Myocyte (in vitro differentiated cells): ENCODE results near the gene PREPL. TPM values are rescaled to one million over a fixed set of nuclear protein-coding genes. Genes with fewer than 3 reads are reported as not detected.

Source experiments
- DNase-seq: peaks from one replicate; pipeline ENCODE4 v3.0.0-alpha.2; 2012; ENCODE audit warnings: low read depth
- total RNA-seq: library from RNA; depleted of rRNA; stranded (reverse); fragments of >200 nt; gene quantifications from 2 replicates; pipeline ENCODE4 v1.2.3, GENCODE V29; 2014

Gene PREPL
- total RNA-seq, 1 donor from 2014 or later, result 369 TPM

DNA sequence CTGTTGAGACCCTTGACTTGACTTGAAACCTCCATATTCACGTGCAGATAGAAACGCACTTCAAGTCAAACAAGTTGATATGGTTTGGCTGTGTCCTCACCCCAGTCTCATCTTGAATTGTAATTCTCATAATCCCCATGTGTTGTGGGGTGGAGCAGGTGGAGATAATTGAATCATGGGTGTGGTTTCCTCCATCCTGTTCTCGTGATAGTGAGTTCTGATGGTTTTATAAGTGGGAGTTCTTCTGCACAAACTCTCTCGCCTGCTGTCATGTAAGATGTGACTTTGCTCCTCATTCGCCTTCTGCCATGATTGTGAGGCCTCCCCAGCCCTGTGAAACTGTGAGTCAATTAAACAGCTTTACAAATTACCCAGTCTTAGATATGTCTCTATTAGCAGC is 64.6 kb downstream of the PREPL start:
- peak; percentile 35 for DNase-seq

DNA sequence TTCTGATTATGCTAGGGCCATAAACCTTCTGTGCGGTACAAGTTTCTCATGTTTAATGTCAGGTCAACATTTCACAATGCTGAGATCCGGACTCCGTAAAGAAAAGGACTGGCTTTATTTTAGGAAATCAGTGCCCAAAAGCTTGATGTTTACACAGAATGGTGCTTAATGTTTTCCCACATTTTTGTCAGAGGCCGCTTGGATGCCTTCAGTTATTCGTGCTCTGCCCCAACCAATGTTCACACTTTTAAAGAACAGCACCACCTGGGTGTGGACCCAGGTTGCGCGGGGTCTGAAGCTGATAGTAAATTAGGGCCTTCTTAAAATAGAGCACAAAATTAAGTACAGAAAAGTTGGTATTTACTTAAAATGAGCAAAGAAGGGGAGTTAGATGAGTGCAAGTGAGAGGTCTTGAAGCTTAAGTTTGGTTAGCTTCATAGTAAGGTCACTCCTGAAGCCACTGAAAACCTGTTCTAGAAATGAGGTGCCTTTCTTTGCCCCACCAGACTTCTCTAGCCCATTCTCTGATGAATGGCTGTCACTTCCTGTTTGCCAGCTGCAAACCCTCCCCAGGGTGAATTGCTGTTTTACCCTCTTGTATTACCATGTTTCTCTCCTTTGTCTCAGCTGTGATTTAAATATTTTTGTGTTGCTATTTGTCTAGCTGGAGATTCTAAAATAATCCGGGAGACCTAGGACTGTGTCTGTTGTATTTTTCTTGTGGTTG is 65.5 kb downstream of the PREPL start:
- DNase-seq, result no peak

DNA sequence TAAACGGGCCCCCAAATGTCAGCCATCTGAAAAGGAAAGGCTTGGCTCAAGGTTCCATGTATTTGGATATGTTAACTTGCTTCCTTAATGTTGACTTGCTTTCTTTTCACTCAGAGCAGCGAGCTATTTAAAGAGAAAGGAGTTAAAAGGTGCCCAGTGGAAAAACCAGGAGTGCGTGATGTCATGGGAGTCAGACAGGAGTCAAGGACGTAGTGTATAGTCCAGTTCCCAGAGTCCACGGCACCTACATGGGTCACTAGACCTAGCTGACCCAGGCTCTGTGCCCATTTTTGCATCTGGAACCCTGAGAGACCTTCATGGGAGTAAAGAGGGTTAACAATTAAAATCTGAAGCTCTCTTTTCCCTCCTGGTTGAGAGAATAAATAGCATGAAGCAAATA is 66.2 kb downstream of the PREPL start:
- DNase-seq, result no peak

DNA sequence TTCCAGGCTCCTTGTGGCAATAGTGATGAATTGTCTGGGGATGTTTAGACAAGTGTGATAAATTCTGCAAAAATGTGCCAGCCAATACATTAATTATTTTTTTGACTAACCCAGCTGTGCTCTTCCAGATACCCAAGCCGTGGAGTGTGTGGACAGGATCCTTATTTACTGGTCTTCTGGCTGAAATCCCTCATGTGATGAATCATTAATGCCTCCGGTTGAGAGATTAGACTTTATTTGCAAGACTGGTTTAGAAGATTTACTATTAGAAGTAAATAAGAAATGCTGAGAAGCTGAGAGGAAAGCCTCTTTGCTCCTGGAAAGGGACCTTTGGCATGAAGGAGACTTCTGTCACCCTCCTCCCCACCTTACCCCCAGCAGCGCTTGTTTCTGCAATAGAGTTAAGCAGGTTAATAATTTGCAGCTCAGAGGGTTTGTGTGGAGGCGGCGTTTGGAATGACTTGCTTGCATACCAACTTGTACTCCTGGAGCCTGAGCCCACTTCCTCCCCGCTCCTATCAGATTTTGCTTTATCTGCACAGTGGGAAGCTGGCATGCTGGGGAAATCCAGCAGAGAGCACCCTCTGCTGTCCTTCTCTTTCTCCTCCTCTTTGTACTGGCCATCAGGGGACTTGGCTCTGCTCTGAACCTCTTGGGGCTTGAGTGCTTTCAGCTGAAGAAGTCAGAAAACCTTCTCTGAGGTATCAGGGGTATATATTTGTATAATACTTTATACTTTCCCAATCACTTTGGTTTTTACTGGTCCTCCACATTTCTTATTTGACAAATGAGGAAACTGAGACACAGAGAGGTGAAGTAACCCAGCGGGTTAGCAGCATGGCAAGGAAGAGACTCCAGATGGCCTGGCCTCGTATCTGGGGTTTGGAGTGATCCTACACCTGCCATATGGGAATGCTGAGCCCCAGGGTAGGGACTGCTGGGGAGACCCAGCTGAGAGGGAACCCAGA is 69.7 kb downstream of the PREPL start:
- DNase-seq, result peak; percentile 80

DNA sequence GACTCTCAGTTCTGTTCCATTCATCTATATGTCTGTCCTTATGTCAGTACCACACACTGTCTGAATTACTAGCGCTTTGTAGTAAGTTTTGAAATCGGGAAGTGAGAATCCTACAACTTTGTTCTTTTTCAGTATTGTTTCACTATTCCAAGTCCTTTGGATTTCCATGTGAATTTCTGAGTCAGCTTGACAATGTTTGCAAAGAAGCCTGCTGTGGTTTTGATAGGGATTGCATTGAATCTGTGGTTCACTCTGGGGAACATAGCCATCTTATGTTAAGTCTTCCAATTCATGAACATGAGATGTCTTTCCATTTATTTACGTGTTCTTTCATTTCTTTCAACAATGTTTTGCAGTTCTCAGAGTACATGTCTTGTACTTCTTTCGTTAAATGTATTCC is 71.0 kb downstream of the PREPL start:
- peak; percentile 52 for DNase-seq

DNA sequence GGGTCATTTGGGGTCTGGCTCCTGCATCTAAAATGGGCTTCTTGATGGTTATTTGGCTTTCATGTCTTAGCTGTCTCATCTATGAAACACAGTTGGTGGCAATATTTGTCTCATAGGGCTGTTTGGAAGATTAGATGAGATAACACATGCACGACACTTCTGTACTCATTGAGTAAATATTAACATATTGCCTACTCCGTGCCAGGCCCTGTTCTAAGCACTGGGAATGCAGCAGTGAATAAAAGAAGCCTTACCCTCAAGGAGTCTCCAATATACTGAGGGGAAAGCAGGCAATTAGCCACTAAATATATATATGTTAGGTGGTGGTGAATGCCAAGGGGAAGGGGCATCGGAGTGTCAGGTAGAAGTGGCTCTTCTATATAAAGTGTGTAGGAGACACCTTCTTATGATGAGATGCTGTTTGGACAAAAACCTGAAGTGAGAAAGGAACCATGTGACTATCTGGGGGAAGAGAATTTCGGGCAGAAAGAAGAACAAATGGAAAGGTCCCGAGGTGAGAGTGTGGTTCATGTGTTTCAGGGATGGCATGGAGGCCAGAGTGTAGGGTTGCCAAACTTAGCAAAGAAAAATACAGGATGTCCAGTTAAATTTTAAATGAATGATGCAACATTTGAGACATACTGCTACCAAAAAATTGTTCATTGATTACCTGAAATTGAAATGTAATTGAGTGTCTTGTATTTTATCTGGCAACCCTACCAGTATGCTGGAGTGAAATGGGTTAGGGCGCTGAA is 74.2 kb downstream of the PREPL start:
- DNase-seq, result no peak

DNA sequence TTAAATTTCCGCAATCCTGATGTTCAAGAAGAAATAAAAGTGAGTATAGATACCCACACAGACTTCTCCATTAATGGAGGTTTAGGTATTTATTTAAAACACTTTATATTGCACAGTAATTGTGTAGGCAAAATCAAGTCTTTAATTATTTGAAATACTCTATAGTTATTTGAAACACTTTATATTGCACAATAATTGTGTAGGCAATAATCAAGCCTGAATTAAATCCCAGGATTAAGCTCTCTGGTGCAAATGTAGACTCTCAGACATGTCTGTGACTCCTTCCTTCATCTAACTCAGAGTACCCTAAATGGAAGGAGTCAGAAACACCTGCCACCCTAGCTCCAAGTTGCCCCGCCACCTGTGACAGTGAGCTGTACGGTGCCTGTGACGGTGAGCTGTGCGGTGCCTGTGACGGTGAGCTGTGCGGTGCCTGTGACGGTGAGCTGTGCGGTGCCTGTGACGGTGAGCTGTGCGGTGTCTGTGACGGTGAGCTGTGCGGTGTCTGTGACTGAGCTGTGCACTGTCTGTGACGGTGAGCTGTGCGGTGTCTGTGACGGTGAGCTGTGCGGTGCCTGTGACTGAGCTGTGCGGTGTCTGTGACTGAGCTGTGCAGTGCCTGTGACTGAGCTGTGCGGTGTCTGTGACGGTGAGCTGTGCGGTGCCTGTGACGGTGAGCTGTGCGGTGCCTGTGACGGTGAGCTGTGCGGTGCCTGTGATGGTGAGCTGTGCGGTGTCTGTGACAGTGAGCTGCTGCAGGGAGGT is 75.0 kb downstream of the PREPL start:
- DNase-seq, result no peak

DNA sequence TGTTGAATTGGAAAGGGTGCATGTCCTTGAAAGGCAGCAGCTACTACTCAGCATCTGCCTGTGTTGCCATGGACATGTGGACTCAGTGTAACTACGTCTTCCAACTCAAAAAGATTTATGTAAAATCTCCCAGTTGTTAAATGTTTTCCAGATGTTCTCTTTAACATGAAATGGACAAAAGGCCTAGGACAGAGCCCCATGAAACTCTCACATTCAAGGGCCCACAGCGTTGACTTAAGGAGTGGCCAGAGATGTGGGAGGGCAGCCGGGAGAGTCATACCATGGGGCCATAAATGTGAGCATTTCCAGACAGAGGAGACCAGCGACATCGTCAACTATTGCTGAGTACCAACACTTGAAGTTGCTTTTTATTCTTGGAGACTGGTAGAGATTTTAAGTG is 76.1 kb downstream of the PREPL start:
- no peak for DNase-seq

DNA sequence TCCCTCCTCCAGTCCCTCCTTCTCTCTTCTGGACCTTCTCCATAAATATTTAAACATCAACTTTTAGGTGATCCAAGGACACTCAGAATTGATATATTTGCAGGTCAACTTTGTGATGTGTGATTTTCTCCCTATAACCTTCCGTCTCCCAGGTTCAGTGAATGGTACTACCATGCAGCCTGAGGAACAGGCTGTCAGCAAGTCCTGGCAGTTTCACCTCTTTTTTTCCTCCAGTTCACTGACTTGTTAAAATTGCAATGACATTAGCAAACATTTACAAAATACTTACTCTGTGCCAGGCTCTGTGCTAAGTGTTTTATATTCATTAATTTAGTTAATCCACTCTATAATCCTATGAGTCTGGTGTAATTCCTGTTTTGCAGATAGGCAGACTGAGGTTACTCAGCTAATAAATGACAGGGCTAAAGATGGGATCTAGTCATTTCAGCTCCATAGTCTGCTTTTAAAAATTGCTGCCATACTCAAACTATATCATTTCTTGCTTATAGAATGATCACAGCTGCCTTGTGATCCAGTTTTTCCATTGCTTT is 78.1 kb downstream of the PREPL start:
- no peak for DNase-seq

DNA sequence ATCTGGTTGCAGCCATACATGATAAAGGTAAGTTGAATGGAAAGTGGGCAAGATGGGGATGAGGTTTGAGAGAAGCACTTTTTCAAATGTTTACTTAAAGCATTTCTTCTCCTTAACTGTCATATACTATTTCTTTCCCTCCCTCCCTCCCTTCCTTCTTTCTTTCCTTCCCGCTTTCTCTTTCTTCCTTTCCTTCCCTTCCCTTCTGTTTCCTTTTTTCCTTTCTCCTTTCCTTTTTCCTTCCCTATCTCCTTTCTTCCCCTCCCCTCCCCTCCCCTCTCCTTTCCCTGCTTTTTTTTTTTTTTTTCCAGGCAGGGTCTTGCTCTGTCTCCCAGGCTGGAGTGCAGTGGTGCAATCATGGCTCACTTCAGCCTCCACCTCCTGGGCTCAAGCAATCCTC is 80.4 kb downstream of the PREPL start:
- no peak for DNase-seq

DNA sequence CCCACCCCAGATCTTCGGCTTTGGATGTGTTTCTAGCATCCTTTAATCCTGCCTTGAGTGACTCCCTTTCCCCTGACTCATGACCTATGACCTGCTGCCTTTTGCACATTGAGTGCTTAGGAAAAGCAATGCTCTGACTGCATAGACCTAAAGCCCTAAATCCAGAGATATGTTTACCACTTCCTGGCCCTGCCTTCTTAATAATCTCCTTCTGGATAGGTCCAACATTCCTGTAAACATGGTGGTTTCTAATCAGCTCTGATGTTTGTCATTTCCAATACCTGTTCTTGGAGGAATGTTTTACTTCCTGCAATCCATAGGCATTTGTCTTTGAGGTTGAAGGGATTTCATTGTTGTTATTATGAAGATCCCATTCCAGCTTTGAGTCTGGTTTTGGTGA is 83.8 kb downstream of the PREPL start:
- DNase-seq, result no peak

DNA sequence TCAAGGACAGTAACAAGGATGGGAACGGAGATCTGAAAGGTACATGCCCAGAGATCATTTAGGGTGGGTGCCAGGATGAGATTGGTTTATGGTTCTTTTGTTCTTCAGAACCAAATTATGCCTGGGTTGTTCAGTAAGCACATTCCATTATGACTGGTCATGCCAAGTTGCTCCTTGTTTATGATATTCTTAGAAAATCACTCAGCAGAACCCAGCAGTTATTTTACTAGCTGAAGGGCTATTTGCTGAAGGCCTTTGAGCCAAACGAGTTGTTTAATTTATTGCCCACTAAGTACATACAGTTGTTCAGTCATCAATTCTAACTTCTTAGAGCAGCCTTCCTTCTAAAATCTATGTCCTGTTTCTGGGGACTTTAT is 85.4 kb downstream of the PREPL start:
- peak; percentile 67 for DNase-seq

DNA sequence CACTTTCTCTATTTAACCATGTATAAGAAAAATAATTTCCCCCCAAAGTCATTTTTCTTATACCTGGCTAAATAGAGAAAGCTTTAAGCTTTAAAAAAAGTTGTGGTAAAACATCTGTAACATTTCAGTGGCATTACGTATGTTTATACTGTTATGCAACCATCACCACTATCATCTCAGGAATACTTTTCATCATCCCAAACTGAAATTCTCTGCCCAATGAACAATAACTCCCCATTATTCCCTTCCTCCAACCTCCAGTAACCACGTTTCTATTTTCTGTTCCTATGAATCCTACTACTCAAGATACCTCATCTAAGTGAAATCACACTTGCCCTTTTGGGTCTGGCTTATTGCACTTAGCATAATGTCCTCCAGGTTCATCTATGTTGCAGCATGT is 87.7 kb downstream of the PREPL start:
- DNase-seq, result no peak

DNA sequence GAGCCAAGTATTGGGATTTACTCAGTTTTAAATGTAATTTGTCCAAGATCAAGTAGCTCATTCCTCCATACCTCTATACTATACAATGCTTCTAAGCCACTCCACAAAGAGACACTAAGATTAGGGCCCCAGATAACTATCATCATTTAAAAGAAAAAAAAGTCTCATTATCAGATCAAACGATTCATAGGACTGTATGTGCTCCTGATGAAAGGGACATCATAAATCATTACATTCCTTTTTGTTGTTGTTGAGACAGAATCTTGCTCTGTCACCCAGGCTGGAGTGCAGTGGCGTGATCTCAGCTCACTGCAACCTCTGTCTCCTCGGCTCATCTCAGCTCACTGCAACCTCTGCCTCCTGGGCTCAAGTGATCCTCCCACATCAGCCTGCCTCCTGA is 88.2 kb downstream of the PREPL start:
- DNase-seq, result no peak

DNA sequence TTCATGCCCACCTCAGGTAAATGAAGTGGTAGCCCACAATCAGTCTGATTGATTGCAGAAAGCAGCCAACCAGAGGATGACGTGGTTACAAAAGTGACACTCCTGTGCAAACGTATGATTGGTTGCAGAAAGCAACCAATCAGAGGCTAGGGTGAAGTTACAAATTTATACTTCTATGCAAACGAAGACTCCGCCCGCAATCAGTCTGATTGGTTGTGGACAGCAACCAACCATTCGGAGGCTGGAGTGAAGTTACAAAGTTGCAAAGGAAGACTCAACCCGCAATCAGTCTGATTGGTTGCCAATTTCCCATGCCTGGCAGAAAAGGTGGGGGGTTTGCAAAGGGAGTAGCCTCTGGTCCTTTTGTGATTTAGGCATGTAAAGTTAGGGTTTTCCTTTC is 90.0 kb downstream of the PREPL start:
- DNase-seq, result no peak

DNA sequence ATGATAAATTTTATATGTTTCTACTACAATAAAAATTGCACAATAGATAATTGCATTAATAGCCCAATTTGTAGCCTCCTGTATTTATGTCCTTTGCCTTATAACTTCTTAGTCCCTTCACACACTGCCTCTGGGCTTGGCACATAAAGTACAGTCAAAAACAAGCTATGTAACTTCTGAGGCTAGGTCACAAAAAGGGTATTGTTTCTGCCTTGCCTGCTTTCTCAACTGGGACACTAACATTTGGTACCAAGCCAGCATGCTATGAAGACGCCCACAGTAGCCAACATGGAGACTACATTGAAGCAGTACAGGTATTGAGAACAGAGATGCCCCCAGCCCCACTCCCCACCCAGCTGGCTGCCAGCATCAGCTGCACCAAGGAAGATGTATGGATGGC is 91.5 kb downstream of the PREPL start:
- no peak for DNase-seq

DNA sequence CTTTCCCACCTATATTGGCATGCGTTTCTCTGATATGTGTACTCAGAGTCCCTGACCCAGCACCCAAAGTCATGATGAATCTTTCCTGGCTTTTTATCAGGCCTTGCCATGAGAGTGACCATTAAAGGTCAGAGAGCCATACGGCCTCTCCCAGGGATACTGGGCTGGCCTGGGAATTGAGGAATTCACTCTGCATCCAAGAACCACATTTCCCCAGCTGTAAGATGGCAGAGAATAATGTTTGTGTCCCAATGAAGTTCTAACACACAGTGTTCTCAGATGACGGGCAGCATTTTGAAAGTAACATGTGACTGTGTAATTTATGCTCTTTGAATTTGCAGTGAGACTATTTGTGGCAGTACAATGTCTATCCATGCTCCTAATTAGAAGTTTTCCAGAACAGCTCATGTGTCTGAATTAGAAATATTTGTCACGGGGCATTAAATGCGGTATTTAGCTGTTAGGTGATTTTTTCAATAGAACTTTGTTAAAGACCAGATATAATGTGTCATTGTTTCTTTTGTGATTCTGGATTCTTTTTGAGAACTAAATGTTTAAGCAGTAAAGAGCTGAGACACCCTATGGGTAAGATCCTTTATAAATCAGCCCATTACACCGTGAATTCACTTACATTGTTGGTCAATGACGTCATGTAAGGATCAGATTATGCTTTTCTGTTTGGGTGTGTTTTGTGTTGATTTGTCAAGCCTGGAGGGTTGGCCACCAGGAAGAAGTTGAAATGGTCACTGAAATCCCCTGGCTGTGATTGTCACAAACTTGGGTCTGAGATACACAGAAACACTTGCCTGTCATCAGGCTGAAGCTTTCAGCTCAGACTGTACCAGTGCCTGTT is 93.3 kb downstream of the PREPL start:
- peak; percentile 69 for DNase-seq
